ENCODE measurements around the gene MAP3K7CL.

DNA sequence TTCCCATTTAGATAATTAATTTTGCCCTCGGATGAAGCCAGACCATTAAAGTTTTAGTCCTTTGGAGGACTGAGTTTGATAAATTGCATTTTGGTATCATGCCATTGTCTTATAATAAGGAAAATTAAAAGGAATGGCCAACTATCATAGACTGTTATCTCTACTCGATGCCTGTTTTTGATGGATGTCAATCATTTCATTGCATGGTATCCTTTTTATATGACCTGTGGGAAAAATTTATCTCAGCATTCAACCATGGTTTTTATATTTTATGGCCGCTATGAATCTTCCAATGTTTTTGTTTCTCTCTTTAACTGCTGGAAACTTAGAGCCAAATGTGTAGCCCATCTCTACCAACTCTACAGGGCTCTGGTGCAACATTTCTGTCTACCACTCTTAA is 47.1 kb upstream of the MAP3K7CL start:
- TF ChIP-seq, protein P1, sequence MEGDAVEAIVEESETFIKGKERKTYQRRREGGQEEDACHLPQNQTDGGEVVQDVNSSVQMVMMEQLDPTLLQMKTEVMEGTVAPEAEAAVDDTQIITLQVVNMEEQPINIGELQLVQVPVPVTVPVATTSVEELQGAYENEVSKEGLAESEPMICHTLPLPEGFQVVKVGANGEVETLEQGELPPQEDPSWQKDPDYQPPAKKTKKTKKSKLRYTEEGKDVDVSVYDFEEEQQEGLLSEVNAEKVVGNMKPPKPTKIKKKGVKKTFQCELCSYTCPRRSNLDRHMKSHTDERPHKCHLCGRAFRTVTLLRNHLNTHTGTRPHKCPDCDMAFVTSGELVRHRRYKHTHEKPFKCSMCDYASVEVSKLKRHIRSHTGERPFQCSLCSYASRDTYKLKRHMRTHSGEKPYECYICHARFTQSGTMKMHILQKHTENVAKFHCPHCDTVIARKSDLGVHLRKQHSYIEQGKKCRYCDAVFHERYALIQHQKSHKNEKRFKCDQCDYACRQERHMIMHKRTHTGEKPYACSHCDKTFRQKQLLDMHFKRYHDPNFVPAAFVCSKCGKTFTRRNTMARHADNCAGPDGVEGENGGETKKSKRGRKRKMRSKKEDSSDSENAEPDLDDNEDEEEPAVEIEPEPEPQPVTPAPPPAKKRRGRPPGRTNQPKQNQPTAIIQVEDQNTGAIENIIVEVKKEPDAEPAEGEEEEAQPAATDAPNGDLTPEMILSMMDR (optimal IDR thresholded peaks at IDR 0.05 in 1 of 3, IDR thresholded peaks at IDR 0.05 in 1 of 3, conservative IDR thresholded peaks at IDR 0.05 in 1 of 3; ENCODE audit: extremely low read depth in 1 of 3, insufficient read depth in 2 of 3, low read length in 3 of 3), result no peak
- no peak for TF ChIP-seq EZH2 (IDR thresholded peaks at IDR 0.05; ENCODE audit: low read length)

Data from keratinocyte (primary cell).